IMR-90 (cell line): ENCODE data around the gene SPSB2. TPM values are rescaled to one million over a fixed set of nuclear protein-coding genes. Genes with fewer than 3 reads are reported as not detected.
A peak's percentile ranks its signal among the peaks of the same experiment; 100 is the strongest.

ENCODE experiments used
- ATAC-seq: fragments of 200-7000 bp; cut with Tn5 transposase; 2 replicates; pipeline ENCODE4 v1.9.1; 2020; ENCODE audit warnings: low read depth, mild to moderate bottlenecking, moderate library complexity
- BruUV-seq: library from RNA; stranded (reverse); fragments of 400-500 nt; replicated peaks from 2 replicates; lab custom pipeline; 2021; lab: Mats Ljungman, UMichigan
- CTCF ChIA-PET: fragments of 300-600 bp; formaldehyde crosslinking; extraction: SDS; loops from one replicate; lab custom pipeline; 2021; ENCODE audit warnings: antibody characterized with exemption; lab: Yijun Ruan, JAX
- POLR2A ChIA-PET: fragments of 300-600 bp; sonication (Branson Sonifier 250); formaldehyde crosslinking; loops from one replicate; lab custom pipeline; 2022; ENCODE audit warnings: antibody characterized with exemption; ENCODE audit not compliant: unreplicated experiment; lab: Charles Lee
- DNase-seq: peaks from one replicate; pipeline ENCODE4 v3.0.0; 2013
- H2AFZ ChIP-seq: replicated peaks from 2 replicates; pipeline ENCODE3; 2013; ENCODE audit warnings: low read length, mild to moderate bottlenecking; ENCODE audit not compliant: poor library complexity
- H2AK5ac ChIP-seq: 2 replicates; pipeline ENCODE4 v1.6.1; 2013; ENCODE audit warnings: low read depth, low read length, inconsistent platforms
- H2AK9ac ChIP-seq: replicated peaks from 2 replicates; pipeline ENCODE3; 2013; ENCODE audit warnings: mild to moderate bottlenecking, low read depth, low read length, moderate library complexity; ENCODE audit not compliant: poor library complexity
- H2BK120ac ChIP-seq: 2 replicates; pipeline ENCODE4 v1.6.1; 2013; ENCODE audit warnings: low read depth, low read length, inconsistent platforms
- H2BK15ac ChIP-seq: 3 replicates; pipeline ENCODE4 v1.6.1; 2013; ENCODE audit warnings: low read depth, low read length, inconsistent platforms
- H2BK20ac ChIP-seq: 2 replicates; pipeline ENCODE4 v1.6.1; 2013; ENCODE audit warnings: low read depth, mild to moderate bottlenecking, inconsistent platforms, low read length, moderate library complexity
- H2BK5ac ChIP-seq: 2 replicates; pipeline ENCODE4 v1.6.1; 2013; ENCODE audit warnings: mild to moderate bottlenecking, low read depth, low read length, inconsistent platforms; ENCODE audit not compliant: poor library complexity, severe bottlenecking
- H3K14ac ChIP-seq: replicated peaks from 2 replicates; pipeline ENCODE4 v1.6.1; 2013; ENCODE audit warnings: low read depth, low read length, inconsistent platforms
- H3K18ac ChIP-seq: 2 replicates; pipeline ENCODE4 v1.6.1; 2013; ENCODE audit warnings: low read depth, low read length, control low read depth
- H3K23ac ChIP-seq: 2 replicates; pipeline ENCODE4 v1.6.1; 2013; ENCODE audit warnings: low read depth, low read length, inconsistent platforms
- H3K27ac ChIP-seq: 2 replicates; pipeline ENCODE4 v1.5.1; 2013; ENCODE audit warnings: mild to moderate bottlenecking, control low read depth, low read length; ENCODE audit not compliant: insufficient read depth
- H3K27me3 ChIP-seq: 2 replicates; pipeline ENCODE4 v1.6.1; 2013; ENCODE audit warnings: low read length; ENCODE audit not compliant: control insufficient read depth, insufficient read depth
- H3K36me3 ChIP-seq: 2 replicates; pipeline ENCODE4 v1.6.1; 2013; ENCODE audit warnings: low read length, mixed read lengths; ENCODE audit not compliant: control insufficient read depth, insufficient read depth
- H3K4ac ChIP-seq: 2 replicates; pipeline ENCODE4 v1.6.1; 2013; ENCODE audit warnings: low read depth, low read length, inconsistent platforms
- H3K4me1 ChIP-seq: 2 replicates; pipeline ENCODE4 v1.6.1; 2013; ENCODE audit warnings: low read length, mixed read lengths; ENCODE audit not compliant: control insufficient read depth, insufficient read depth
- H3K4me2 ChIP-seq: 2 replicates; pipeline ENCODE4 v1.6.1; 2013; ENCODE audit warnings: low read depth, mild to moderate bottlenecking, control low read depth, low read length, moderate library complexity
- H3K4me3 ChIP-seq: 2 replicates; pipeline ENCODE4 v1.5.1; 2013; ENCODE audit warnings: low read depth, mild to moderate bottlenecking, control low read depth, low read length, moderate library complexity; ENCODE audit not compliant: insufficient read depth
- H3K56ac ChIP-seq: 2 replicates; pipeline ENCODE4 v1.6.1; 2013; ENCODE audit warnings: low read length, inconsistent platforms; ENCODE audit not compliant: insufficient read depth; ENCODE audit errors: extremely low read depth
- H3K79me1 ChIP-seq, 2 experiments: 2 replicates each; pipeline ENCODE4 v1.6.1; 2013; ENCODE audit warnings: low read length in 2 of 2, inconsistent platforms in 1 of 2, low read depth in 1 of 2
- H3K9ac ChIP-seq: 2 replicates; pipeline ENCODE4 v1.6.1; 2013; ENCODE audit warnings: low read depth, low read length, control low read depth
- H3K9me1 ChIP-seq: 2 replicates; pipeline ENCODE4 v1.6.1; 2013; ENCODE audit warnings: low read length, inconsistent platforms; ENCODE audit not compliant: insufficient read depth
- H3K9me3 ChIP-seq: 2 replicates; pipeline ENCODE4 v1.6.1; 2013; ENCODE audit warnings: low read length; ENCODE audit not compliant: control insufficient read depth, insufficient read depth
- H4K20me1 ChIP-seq: 2 replicates; pipeline ENCODE4 v1.6.1; 2013; ENCODE audit warnings: low read length, inconsistent platforms; ENCODE audit not compliant: insufficient read depth
- H4K5ac ChIP-seq: 2 replicates; pipeline ENCODE4 v1.6.1; 2013; ENCODE audit warnings: mild to moderate bottlenecking, low read depth, low read length, control low read depth
- H4K8ac ChIP-seq, 2 experiments: 2 replicates each; pipeline ENCODE4 v1.6.1; 2013; ENCODE audit warnings: low read depth in 2 of 2, low read length in 2 of 2, control low read depth in 1 of 2, inconsistent platforms in 1 of 2
- H4K91ac ChIP-seq: 2 replicates; pipeline ENCODE4 v1.6.1; 2013; ENCODE audit warnings: low read depth, low read length, inconsistent platforms; ENCODE audit not compliant: insufficient read depth
- MXI1 ChIP-seq: IDR thresholded peaks from 2 replicates; pipeline ENCODE4 v1.6.1; 2012; ENCODE audit warnings: low read depth, mild to moderate bottlenecking, low read length, moderate library complexity, borderline replicate concordance
- USF2 ChIP-seq: fragments of 150-350 bp; IDR thresholded peaks from 2 replicates; pipeline ENCODE4 v1.6.1; 2017; ENCODE audit warnings: mild to moderate bottlenecking, antibody characterized with exemption, low read length, low read depth
- WGBS, 2 experiments: methylation state at CpG; one replicate each; pipeline versions ENCODE4 v1.1.5 to v1.1.7; 2013; ENCODE audit warnings: missing lambda C conversion rate in 2 of 2; ENCODE audit not compliant: insufficient read length in 1 of 2; ENCODE audit errors: extremely low coverage in 2 of 2; 5-methylcytosine and 5-hydroxymethylcytosine counted together
- dilution Hi-C: fragments of 300-500 bp; cut with HindIII; formaldehyde crosslinking; loops from one replicate; pipeline ENCODE4 v1.14.3; 2018; ENCODE audit warnings: low sequenced_read_pairs; ENCODE audit not compliant: unreplicated experiment
- in situ Hi-C: fragments of 300-500 bp; cut with MboI; formaldehyde crosslinking; loops from 3 replicates; pipeline ENCODE4 v1.14.3; 2019; ENCODE audit warnings: low sequenced_read_pairs, inconsistent platforms, mixed read lengths
- intact Hi-C: fragments of 100-400 bp; cut with micrococcal nuclease; formaldehyde crosslinking; loops from 2 replicates; pipeline ENCODE4 v1.10.0; 2022
- polyA plus RNA-seq, 3 experiments: library from polyadenylated mRNA; depleted of rRNA; stranded (reverse); fragments of >200 nt; gene quantifications; 2 replicates each; pipeline ENCODE4 v1.2.3, GENCODE V29; 2012; ENCODE audit warnings: low replicate concordance in 1 of 3
- total RNA-seq: library from RNA; depleted of rRNA; stranded (reverse); fragments of >200 nt; gene quantifications from 2 replicates; pipeline ENCODE4 v1.2.3, GENCODE V29; 2012
- TF ChIP-seq, protein P1 (sequence below): fragments of 150-350 bp; IDR thresholded peaks from 2 replicates; pipeline ENCODE4 v1.6.1; 2016; ENCODE audit warnings: low read depth, mild to moderate bottlenecking, low read length, moderate library complexity, borderline replicate concordance

The SPSB2 gene
- total and polyA plus RNA-seq, 2 of the 4 experiments (the other 2 are of a cell fraction) = 1.3 to 4.1 TPM

DNA sequence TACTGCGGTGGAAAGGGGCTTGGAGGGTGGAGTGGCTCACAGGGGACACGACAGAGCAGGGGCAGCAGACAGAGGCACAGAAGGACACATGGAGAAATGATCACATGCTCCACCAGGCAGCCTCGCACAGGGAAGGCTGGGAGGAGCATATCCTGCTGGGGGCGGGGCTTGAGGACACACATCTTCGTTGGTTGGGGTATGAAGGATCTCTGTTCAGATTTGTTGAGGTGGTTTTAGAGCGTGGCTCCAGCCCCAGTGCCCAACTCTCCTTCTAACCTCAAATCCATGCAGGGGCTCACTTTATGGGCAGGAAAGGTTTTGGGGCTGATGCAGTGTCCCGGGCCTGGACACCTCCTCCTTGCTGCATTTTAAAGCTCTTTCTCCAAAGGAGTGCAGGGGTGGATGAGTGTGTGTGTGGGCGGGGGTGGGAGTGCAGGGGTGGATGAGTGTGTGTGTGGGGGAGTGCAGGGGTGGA lies 45.6 kb downstream of the SPSB2 start:
- H3K4me3 ChIP-seq = no peak overlapping the region
- H3K79me1 ChIP-seq = peaks cover 11 to 66% of the 10 kb centered on the region in 2 experiments
- no TSS peak for BruUV-seq
- peak overlapping the region; percentile 71 for H2BK5ac ChIP-seq
- no peak overlapping the region for H3K56ac ChIP-seq
- intact Hi-C loops = loop anchor here (5.0 kb wide), 1 partner anchor 140 kb away; the partner anchor contains the start of gene ZNF384
- H2AK5ac ChIP-seq = peak overlapping the region; percentile 97
- peak overlapping the region; percentile 85; the same call in 1 of the 2 replicates for H2BK120ac ChIP-seq
- in situ Hi-C loops = loop anchor here (5.0 to 10.0 kb wide), 2 partner anchors 75 to 213 kb away; partner anchors contain the start of gene MLF2
- H2BK15ac ChIP-seq = no peak overlapping the region
- H3K27me3 ChIP-seq = no peaks in the 10 kb centered on the region; the same call in 1 of the 2 replicates
- peaks cover 9% of the 10 kb centered on the region; the same call in 1 of the 2 replicates for H4K20me1 ChIP-seq
- ChIA-PET POLR2A (interaction anchor here (0.8 kb wide), 1 partner anchor 257 kb away, joined by 3 read pairs; no protein-coding TSS in a partner anchor), CTCF (no interaction called here)
- H3K23ac ChIP-seq = peak overlapping the region; percentile 83; the same call in 1 of the 2 replicates
- no peaks in the 10 kb centered on the region for H3K9me3 ChIP-seq
- H3K14ac ChIP-seq = peak overlapping the region; percentile 98
- H4K5ac ChIP-seq = no peak overlapping the region
- peaks cover 21% of the 10 kb centered on the region for H3K36me3 ChIP-seq
- H4K91ac ChIP-seq = peak overlapping the region; percentile 88
- DNase-seq (peak; percentile 79), ATAC-seq (peak; percentile 56)
- H3K27ac ChIP-seq = peak overlapping the region; percentile 63
- peak overlapping the region; percentile 55 for H3K9ac ChIP-seq
- no CpG with 5 or more reads among the region's 8 CpGs for WGBS, 2 experiments
- H3K18ac ChIP-seq = no peak overlapping the region
- H4K8ac ChIP-seq = peak overlapping the region; percentile 3 to 89
- H2AFZ ChIP-seq = peak overlapping the region; percentile 89
- dilution Hi-C loops = no loop called here
- H2AK9ac ChIP-seq = peak overlapping the region; percentile 93
- peak overlapping the region; percentile 97 for H3K4ac ChIP-seq
- peak overlapping the region; percentile 80 for H3K4me2 ChIP-seq
- TF ChIP-seq USF2 (peak; percentile 85), MXI1 (peak; percentile 71; the same call in 1 of the 2 replicates)
- TF ChIP-seq, protein P1, sequence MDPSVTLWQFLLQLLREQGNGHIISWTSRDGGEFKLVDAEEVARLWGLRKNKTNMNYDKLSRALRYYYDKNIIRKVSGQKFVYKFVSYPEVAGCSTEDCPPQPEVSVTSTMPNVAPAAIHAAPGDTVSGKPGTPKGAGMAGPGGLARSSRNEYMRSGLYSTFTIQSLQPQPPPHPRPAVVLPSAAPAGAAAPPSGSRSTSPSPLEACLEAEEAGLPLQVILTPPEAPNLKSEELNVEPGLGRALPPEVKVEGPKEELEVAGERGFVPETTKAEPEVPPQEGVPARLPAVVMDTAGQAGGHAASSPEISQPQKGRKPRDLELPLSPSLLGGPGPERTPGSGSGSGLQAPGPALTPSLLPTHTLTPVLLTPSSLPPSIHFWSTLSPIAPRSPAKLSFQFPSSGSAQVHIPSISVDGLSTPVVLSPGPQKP = no peak
- peaks cover 15% of the 10 kb centered on the region for H3K4me1 ChIP-seq
- no peak overlapping the region for H2BK20ac ChIP-seq
- H3K9me1 ChIP-seq = peaks cover 6% of the 10 kb centered on the region
